ENCODE results near the gene LONRF3.
"Not testable (repeated sequence)": the region's sequence is repeated elsewhere in the genome, so short reads cannot be mapped to it uniquely, and the experiment has no call there.

DNA sequence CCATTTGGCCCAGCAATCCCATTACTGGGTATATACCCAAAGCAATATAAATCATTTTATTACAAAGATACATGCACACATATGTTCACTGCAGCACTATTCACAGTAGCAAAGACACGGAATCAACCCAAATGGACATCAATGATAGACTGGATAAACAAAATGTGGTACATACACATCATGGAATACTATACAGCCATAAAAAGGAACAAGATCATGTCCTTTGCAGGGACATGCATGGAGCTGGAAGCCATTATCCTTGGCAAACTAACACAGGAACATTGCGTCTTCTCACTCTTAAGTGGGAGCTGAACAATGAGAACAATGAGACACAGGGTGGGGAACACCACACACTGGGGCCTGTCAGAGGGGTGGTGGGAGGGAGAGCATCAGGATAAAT is 51.9 kb downstream of the LONRF3 start:
- TF ChIP-seq, protein P1, sequence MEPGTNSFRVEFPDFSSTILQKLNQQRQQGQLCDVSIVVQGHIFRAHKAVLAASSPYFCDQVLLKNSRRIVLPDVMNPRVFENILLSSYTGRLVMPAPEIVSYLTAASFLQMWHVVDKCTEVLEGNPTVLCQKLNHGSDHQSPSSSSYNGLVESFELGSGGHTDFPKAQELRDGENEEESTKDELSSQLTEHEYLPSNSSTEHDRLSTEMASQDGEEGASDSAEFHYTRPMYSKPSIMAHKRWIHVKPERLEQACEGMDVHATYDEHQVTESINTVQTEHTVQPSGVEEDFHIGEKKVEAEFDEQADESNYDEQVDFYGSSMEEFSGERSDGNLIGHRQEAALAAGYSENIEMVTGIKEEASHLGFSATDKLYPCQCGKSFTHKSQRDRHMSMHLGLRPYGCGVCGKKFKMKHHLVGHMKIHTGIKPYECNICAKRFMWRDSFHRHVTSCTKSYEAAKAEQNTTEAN (CRISPR knock-in tag; IDR thresholded peaks at IDR 0.05) = not testable (repeated sequence)
- TF ChIP-seq TEAD4 (CRISPR knock-in tag; IDR thresholded peaks at IDR 0.05); GRHL2 (CRISPR knock-in tag; IDR thresholded peaks at IDR 0.05; ENCODE audit: insufficient replicate concordance, severe bottlenecking); ETV6 (CRISPR knock-in tag; IDR thresholded peaks at IDR 0.05); JUN (CRISPR knock-in tag; IDR thresholded peaks at IDR 0.05); ZNF416 (CRISPR knock-in tag; IDR thresholded peaks at IDR 0.05): not testable (repeated sequence)
- TF ChIP-seq, protein P2, sequence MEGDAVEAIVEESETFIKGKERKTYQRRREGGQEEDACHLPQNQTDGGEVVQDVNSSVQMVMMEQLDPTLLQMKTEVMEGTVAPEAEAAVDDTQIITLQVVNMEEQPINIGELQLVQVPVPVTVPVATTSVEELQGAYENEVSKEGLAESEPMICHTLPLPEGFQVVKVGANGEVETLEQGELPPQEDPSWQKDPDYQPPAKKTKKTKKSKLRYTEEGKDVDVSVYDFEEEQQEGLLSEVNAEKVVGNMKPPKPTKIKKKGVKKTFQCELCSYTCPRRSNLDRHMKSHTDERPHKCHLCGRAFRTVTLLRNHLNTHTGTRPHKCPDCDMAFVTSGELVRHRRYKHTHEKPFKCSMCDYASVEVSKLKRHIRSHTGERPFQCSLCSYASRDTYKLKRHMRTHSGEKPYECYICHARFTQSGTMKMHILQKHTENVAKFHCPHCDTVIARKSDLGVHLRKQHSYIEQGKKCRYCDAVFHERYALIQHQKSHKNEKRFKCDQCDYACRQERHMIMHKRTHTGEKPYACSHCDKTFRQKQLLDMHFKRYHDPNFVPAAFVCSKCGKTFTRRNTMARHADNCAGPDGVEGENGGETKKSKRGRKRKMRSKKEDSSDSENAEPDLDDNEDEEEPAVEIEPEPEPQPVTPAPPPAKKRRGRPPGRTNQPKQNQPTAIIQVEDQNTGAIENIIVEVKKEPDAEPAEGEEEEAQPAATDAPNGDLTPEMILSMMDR (IDR thresholded peaks at IDR 0.05) = not testable (repeated sequence)
- TF ChIP-seq, protein P3, sequence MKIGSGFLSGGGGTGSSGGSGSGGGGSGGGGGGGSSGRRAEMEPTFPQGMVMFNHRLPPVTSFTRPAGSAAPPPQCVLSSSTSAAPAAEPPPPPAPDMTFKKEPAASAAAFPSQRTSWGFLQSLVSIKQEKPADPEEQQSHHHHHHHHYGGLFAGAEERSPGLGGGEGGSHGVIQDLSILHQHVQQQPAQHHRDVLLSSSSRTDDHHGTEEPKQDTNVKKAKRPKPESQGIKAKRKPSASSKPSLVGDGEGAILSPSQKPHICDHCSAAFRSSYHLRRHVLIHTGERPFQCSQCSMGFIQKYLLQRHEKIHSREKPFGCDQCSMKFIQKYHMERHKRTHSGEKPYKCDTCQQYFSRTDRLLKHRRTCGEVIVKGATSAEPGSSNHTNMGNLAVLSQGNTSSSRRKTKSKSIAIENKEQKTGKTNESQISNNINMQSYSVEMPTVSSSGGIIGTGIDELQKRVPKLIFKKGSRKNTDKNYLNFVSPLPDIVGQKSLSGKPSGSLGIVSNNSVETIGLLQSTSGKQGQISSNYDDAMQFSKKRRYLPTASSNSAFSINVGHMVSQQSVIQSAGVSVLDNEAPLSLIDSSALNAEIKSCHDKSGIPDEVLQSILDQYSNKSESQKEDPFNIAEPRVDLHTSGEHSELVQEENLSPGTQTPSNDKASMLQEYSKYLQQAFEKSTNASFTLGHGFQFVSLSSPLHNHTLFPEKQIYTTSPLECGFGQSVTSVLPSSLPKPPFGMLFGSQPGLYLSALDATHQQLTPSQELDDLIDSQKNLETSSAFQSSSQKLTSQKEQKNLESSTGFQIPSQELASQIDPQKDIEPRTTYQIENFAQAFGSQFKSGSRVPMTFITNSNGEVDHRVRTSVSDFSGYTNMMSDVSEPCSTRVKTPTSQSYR (CRISPR knock-in tag; IDR thresholded peaks at IDR 0.05) = not testable (repeated sequence)
